A172 (cell line): ENCODE data around the gene TTC28. TPM values are rescaled to one million over a fixed set of nuclear protein-coding genes. Genes with fewer than 3 reads are reported as not detected.
"Not testable (repeated sequence)": the region's sequence is repeated elsewhere in the genome, so short reads cannot be mapped to it uniquely, and the experiment has no call there.

ENCODE experiments used
- DNase-seq: peaks from one replicate; pipeline ENCODE4 v3.0.0-alpha.2; 2015; ENCODE audit warnings: low spot score
- total RNA-seq: library from RNA; depleted of rRNA; stranded (reverse); fragments of >200 nt; shearing (Covaris generic); gene quantifications from 2 replicates; pipeline ENCODE4 v1.2.3, GENCODE V29; 2014

Gene TTC28
- total RNA-seq, 1 experiment from 2014 or later: 0.45 TPM

DNA sequence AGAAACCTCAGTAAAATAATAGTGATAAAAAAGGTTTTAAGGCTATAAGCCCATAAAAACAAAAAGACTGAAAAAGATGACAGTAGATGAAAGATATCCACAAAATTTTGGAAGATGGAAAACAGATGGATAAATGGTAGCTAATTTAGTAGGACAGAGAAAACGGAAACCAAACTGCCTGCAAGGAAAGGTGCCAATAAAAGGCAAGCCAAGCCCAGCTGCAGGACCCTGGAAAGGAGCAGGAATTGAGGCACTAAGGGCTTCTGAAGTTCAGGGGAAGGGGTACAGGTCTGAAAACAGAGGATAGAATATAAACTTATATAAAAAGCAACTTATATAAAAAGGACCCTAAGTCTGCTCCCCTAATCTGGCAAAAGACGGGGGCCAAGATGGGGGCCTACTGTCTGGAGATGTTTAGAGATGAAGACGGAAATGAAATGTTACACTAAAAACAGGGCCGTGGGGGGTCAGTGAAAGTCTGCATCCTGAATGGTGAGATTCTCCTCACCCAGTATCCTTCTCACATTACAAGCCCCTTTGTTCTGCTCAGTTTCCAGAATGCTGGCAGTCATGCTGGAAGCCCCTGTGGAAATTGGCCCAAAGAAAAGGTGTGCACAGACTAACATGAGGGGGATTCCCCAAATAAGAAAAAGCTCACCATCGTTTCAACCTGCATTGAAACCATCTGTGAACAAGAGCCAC, 491.3 kb downstream of the TTC28 start:
- no peak for DNase-seq

DNA sequence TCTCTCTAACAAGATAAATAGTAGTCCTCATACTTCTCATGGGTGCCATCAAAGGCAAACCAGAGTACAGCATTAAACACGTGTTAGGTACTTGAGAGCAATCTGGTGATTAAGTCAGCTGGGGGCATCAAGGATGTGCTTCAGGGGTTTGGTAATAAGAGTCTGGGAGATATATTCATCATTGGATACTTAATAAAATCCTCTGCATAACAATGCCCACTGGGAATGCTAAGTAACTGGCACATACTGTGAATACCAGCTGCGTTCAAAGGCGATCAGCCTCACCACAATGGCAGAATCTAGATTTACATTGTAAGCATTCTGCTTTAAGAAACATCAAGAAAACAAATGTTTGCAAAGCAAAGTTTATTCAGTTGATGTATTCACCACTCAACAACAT, 492.0 kb downstream of the TTC28 start:
- no peak for DNase-seq

DNA sequence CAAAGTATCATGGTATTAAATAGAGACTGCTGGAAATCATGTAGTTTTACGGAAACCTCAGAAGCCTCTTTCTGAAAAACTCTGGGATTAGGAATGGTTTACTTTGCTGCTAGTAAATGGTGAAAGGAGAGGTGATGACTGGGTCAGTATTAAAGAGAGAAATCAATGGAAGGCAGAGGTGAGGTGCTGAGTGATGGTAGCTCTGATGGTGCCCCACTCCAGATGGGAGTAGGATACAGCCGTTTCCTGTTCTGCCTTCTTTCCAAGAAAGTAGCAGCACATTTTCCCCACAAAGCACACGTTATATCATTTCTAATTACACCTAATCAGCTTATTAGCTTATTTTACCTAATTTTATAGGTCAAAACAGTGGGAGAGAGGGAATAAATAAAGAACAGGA, 493.0 kb downstream of the TTC28 start:
- DNase-seq: no peak

DNA sequence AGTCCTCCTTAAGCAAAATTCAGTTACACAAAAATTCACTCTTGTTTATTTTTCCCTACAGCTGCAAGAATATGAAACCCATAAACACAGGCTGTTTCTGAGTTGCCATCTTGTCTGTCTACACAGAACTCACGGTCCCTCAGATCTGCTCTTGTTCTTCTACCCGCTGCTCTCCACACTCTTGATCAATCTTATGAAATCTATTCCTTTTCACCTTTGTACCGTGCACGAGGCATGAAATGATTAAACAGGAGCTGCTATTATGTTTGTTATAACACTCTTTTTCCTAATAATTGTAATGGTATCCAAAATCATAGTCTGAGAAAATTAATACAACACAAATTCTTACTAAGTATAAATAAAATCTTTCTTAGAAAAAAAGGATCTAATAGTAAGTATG, 494.5 kb downstream of the TTC28 start:
- no peak for DNase-seq

DNA sequence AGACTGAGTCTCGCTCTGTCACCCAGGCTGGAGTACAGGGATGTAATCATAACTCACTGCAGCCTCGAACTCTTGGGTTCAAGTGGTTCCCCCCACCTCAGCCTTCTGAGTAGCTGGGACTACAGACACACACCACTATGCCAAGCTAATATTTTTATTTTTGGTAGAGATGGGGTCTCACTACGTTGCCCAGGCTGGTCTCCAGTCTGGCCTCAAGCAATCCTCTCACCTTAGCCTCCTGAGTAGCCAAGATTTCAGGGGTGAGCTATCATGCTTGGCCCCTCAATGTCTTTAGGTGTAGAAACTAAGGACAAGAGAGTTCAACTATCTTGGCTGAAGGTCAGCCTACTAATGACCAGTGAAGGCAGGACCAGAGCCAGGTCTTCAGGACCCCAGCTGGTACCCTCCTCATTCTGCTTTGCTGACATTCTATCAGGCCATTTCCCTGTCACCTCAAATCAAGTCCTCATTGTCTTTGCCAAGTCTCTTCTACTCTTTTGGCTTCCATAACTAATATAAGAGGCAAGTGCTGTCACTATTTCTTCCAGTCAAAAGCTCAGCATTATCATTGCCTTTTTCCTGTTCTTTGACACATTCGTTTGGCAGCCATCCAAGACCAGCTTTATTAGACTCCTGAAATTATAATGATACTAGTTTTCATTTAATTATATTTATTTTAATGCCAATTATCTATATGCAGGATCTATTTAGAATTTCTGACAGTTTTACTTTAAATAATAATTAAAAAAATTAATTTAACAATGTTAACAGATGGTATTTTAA, 496.4 kb downstream of the TTC28 start:
- DNase-seq: no peak

DNA sequence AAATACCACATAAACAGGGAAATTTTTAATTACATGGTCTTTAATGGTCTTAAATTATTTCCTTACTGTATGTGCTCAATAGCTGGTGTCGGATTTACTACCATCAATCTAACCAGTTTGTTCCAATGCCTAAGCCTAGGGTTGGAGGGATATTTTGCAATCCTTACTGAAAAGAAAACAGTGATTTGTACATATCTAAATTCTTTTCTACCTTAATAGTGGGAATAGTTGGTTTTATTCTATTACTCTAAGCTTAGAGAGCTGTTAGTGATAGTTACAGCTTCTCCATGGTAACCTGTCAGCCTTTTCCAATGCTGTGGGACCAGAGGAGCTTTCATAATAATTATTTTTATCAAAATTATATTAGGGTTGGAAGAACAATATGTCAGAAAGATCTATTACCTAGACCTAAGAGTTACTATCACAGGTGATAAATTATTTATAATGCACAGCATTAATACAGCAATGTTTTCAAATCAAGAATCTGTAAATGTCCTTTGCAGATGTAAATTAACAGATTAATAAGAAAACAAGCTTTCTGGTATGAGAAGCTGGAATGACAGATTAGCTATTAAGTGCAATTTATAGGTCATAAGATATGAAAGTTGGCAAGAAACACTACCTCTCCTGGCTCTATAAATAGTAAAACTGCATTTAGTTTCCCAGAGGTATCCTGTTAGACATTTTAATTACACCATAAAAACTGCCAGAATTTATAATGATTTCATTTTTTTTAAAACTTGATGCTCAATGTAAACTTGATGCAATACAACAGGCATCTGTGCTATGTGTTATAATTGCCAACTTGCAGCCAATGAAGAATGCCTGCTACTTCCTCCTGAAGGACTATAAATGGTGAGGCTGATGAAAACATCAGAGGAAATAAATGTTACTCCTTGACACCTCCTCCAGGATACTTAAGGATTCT, 498.6 kb downstream of the TTC28 start:
- DNase-seq: peak; percentile 49

DNA sequence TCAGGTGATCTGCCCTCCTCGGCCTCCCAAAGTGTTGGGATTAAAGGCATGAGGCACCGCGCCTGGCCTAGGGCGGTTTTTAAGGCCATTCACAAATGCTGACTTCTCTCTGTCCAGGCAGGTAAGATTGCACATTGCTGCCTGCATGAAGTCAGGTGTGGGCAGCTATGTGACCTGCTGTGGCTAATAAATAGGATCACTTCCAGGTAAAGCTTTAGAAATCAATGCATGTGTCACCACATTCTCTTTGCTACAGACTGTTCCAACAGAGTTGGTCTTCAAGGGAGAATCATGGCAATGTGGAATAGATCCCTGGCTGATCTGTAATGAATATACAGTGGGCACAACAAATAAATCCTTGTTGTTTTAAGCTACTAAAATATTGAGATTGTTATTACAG, 500.2 kb downstream of the TTC28 start:
- DNase-seq: no peak

DNA sequence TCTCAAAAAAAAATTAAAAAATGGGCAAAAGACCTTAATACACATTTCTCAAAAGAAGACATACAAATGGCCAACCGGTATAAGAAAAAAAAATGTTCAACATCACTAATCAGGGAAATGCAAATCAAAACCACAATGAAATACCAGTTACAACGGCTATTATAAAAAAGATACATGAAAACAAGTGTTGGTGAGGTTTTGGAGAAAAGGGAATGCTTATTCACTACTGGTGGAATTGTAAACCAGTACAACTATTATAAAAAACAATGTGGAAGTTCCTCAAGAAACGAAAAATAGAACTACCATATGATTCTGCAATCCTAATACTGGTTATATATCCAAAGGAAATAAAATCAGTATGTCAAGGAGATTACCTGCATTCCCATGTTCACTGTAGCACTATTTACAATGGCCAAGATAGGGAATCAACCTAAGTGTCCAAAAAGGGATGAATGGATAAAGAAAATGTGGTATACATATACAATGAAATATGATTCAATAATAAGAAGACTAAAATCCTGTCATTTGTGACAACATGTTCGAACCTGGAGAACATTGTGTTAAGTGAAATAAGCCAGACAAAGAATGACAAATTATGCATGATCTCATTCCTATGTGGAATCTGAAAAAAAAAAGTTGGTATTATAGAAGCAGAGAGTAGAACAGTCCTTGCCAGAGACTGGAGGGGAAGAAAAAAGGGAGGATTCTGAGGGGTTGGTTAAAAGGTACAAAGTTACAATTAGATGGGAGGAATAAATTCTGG, 503.7 kb downstream of the TTC28 start:
- no peak for DNase-seq

DNA sequence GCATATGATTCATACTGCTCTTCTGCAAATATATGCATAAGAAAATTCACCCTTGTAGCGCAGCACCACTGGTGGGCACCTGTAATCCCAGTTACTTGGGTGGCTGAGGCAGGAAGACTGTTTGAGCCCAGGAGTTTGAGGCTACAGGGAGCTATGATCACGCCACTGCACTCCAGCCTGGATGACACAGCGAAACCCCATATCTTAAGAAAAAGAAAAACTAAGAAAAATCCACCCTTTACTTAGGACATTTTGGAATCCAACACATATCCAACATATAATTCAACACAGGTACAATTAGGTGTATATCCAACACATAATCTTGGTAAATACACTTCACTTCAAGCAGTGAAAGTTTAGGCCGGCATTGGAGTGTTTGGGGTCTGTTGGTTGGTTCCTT, 505.1 kb downstream of the TTC28 start:
- DNase-seq: no peak

DNA sequence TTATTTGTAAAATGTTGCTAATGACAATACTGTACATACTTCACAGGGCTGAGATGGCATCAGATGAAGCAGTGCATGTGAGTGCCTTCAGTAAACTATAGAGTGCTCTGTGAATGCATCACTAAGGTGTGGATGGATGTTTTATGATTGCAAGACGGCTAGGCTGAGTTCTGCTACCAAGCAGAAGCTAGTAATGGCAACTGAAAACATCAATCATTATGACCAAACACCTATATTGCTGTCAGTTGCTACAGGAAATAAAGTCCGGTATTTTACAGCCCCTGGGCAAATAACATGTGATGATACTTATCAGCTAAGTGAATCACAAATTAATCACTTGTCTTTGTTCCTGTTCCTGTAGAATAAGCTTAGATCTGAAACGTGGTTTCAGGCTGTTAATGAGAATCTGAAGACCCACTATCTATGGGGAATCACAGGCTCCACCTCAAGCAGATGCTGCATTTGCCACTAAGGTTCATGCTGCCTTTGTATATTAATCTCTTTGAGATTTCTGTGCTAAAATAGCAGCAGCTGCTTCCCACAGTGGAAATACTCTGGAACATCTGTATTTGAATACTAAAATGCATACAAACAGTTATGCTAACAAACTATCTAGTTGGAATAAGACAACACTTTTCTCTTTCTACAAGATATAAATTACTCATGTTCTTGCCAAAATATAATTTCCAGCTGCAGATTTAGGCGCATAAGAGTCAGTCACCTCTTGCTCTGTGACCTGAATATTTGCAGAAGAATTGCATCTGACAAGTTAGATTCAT, 506.6 kb downstream of the TTC28 start:
- peak; percentile 13 for DNase-seq

DNA sequence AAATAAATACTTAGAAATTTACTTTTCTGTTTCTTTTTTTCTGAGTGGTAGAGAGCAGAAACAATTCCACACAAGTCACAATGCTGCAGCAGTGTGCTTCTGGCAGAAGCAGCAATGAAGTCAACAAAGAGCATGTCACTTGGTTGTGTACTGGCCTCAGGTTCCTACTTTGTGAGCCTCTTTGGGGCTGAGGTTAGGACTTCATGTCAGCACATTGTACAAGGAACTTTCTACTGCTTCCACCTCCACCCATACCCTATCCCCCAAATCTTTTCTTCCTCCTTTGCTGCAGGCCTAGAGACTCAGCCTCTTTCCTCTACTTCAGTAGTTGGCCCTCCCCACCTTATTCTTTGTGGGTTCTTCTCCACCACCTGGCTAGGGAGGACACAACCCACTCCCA, 507.9 kb downstream of the TTC28 start:
- no peak for DNase-seq

DNA sequence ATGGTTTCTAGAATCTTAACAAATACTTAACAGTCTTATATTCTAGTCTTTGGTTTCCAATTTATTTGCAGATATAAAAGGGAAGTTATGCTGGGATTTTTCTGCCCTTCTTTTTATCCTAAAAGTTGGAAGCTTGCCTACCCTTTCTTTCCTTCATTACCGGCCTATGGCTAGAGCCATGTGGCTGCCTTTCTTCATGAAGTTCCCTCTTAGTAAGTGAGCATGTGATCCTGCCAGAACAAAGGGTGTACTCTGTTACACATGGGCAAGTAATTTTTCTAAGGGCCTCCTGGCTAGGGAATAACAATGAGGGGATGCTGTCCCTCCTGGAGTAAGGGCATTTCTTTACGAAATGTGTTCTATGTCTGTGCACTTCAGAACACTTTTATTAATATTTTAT, 508.5 kb downstream of the TTC28 start:
- DNase-seq: no peak

DNA sequence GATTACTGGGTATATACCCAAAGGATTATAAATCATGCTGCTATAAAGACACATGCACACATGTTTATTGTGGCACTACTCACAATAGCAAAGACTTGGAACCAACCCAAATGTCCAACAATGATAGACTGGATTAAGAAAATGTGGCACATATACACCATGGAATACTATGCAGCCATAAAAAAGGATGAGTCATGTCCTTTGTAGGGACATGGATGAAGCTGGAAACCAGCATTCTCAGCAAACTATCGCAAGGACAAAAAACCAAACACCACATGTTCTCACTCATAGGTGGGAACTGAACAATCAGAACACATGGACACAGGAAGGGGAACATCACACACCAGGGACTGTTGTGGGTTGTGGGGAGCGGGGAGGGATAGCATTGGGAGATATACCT, 510.3 kb downstream of the TTC28 start:
- DNase-seq: not testable (repeated sequence)

DNA sequence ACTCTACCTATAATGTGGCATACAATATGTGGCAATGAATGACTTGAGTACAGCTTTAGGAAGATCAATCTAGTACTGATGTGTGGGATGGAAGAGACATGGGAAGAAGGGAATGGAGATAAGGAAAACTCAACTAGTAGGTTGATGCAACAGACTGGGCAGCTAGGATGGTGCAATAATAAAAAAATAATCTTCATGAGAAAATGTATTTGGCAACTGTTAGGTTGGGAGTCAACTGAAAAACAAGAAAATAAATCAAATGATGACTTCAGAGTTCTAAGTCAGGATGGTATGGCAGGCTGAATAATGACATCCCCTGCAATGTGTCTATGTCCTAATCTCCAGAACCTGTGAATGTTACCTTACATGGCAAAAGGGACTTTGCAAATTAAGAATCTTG, 523.8 kb downstream of the TTC28 start:
- no peak for DNase-seq

DNA sequence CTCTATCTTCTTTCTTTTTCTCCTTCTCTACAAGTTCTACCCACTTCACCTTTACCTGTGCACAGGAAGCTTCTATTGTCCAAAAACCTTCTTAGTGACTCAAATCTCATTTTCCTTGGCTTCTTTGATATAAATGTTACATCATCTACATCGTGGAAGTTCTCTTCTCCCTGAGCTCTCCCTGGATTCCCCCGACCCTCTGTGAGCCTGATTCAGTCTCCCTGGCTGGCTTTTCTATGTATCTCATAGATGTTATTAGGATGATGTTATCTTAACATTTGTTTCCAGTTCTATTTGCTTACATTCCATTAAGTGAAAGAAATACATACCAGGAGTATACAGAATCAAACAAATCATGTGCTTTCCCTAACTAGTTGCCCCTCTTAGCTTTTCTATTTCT, 524.8 kb downstream of the TTC28 start:
- no peak for DNase-seq

DNA sequence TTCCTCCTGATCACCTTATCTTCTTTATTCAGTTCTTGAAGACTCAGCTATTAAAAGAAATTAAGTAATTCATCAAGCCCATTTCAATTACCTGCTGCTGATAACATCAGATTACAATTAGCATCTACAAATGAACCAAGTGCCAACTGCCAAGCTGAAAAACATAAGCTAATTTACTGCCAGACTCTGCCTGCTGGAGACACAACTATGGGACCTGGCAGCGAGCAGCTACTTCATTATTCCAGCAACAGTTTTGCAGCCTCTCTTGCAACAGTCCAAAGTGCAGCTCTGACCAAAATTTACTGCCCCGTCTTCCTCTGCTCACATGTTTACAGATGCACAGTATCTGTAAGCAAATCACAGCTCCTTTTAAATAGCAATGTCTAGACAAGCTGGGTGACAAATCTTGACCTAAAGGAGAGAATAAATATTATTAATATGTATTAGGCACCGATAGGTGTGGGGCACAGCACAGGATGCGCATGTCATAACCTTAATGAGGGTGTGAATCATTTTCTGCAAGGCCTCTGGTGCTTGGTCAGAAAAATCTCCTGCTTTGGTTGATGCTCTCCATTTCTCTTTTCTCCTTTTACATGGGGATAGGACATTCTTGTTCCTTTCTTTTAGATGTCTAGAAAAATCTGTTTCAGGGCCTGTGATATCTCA, 528.4 kb downstream of the TTC28 start:
- no peak for DNase-seq

DNA sequence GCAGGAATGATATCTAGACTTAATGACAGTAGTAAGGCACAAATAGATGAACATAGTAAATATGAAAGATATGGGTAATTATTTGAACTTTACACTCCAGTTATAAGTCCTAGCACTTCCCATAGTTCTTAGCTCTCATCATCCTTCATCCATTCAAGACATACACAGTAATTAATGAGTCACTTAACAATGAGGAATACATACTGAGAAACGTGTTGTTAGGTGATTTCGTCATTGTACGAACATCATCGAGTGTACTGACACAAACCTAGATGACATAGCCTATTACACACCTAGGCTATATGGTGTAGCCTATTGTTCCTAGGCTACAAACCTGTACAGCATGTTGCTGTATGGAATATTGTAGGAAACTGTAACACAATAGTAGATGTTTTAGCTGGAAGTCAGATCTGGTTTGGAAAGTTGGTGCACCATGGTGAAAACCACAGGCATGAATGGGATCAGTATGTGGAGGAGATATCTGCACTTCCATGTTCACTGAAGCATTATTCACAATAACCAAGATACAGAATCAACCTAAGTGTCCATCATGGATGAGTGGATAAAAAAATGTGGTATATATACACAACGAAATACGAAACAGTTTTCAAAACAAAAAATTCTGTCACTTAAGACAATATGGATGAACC, 530.7 kb downstream of the TTC28 start:
- DNase-seq: no peak

DNA sequence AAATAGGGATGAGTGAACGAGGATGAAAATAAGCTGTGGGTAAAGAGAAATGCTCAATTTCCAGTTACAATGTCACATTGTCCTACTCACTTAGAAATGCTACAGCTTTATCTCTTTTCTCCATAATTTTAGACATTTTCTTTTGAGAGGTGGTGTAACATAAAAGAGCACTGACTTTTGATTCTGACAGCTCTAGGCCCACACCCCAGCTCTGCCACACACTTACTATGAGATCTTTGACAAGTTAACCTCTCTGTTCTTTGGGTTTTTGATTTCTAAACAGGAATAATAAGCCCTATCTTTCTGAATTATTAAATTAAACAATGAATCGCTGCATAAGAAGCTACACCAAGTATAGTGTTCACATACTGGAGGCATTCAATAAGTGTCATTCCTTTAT, 532.2 kb downstream of the TTC28 start:
- no peak for DNase-seq

DNA sequence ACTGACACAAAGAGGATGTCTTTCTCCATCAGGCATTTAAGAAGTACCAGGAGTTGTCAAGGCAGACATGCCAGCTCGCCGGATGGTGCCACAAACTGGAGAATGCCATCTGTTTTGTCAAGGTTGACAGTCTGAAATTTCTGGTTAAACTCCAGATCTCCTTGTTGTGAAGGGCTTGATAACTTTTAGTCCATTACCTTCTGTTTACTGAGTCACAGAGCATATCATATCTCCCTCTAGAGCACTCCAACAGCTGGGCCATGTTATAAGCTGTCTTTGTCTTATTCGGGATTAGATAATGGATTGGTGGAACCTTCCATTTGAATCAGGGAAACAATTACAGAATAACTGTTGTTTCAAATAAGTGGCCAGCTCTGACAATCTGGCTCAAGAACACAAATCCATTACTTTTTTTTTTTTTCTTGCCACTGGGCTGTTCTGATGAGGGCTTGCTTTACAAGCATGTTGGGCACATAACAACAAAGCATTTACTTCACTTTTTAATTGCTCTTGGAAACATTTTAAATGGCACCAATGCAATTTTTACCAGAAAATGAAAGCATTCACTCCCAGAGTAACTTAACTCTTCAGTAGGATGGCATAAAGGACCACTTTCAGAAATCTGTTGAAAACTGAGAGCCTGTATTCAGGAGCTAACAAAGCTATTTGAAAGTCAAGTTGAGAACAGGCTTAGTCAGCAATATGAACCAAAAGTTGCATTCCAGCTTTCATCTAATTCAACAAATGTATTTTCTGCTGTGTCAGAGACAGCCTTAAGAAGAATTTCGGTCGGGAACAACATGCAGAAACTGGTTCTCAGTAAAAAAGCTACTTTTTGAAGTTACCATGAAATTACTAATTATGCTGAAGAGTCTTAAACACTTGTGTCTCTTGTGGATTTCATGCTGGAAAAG, 533.0 kb downstream of the TTC28 start:
- no peak for DNase-seq
